Measurements from ENCODE around the gene RNF144B. TPM values are rescaled to one million over a fixed set of nuclear protein-coding genes. Genes with fewer than 3 reads are reported as not detected.

Gene RNF144B
- total and polyA plus RNA-seq, 2 of the 13 experiments (the other 11 are each of a cell fraction or from before 2014, with no cell fraction given): 1.8 to 4.3 TPM

DNA sequence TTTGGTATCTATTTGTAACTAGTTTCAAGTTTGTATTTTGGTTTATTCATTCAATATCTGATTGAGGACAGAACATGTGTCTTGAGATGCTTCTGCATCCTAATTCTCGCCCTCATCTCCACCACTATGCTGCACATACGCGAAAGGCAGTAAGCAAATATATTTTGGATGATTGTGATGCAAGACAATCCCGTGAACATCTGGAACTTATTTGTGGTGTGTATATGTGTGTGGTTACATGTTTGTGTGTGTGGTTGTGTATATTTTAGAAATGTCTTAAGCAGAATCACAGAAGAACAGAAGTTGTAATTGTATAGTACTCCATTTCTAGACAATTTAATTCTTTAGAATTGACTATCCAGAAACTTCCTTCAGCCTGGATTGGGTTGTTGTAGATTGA lies 35.1 kb upstream of the RNF144B start (continued):
- TF ChIP-seq, protein P1, sequence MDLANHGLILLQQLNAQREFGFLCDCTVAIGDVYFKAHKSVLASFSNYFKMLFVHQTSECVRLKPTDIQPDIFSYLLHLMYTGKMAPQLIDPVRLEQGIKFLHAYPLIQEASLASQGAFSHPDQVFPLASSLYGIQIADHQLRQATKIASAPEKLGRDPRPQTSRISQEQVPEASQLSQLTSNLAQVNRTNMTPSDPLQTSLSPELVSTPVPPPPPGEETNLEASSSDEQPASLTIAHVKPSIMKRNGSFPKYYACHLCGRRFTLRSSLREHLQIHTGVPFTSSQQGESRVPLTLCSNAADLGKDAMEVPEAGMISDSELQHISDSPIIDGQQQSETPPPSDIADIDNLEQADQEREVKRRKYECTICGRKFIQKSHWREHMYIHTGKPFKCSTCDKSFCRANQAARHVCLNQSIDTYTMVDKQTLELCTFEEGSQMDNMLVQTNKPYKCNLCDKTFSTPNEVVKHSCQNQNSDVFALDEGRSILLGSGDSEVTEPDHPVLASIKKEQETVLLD (CRISPR knock-in tag; IDR thresholded peaks at IDR 0.05; ENCODE audit: low read depth): no peak
- TF ChIP-seq ZNF678 (CRISPR knock-in tag; IDR thresholded peaks at IDR 0.05) (no peak), ZNF614 (CRISPR knock-in tag; IDR thresholded peaks at IDR 0.05; ENCODE audit: borderline replicate concordance) (no peak), ZBTB42 (CRISPR knock-in tag; IDR thresholded peaks at IDR 0.05) (no peak), ZNF546 (CRISPR knock-in tag; conservative IDR thresholded peaks at IDR 0.05) (no peak), MIXL1 (CRISPR knock-in tag; IDR thresholded peaks at IDR 0.05) (no peak), NCOA1 (CRISPR knock-in tag; IDR thresholded peaks at IDR 0.05) (no peak), STAT5B (CRISPR knock-in tag; IDR thresholded peaks at IDR 0.05) (no peak), ZFYVE20 (CRISPR knock-in tag; IDR thresholded peaks at IDR 0.05; ENCODE audit: borderline replicate concordance, low read depth) (no peak)
- TF ChIP-seq, protein P2, sequence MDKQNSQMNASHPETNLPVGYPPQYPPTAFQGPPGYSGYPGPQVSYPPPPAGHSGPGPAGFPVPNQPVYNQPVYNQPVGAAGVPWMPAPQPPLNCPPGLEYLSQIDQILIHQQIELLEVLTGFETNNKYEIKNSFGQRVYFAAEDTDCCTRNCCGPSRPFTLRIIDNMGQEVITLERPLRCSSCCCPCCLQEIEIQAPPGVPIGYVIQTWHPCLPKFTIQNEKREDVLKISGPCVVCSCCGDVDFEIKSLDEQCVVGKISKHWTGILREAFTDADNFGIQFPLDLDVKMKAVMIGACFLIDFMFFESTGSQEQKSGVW (CRISPR knock-in tag; IDR thresholded peaks at IDR 0.05; ENCODE audit: borderline replicate concordance): no peak

GRCh38 chr6:18352842-18353241 lies 34.3 kb upstream of the RNF144B start:
- FAIRE-seq (no peak), ATAC-seq (no peak), DNase-seq (ENCODE audit: low spot score) (no peak)
- Histone ChIP-seq H3K4me2 (ENCODE audit: low read depth, low read length) (no peak overlapping the region), H3K4me1 (ENCODE audit: insufficient read depth, low read length) (no peaks in the 10 kb centered on the region), H3K9ac (ENCODE audit: insufficient read depth, low read depth, low read length) (no peak overlapping the region), H3K27me3 (ENCODE audit: control insufficient read depth in 1 of 2, insufficient read depth in 2 of 2, low read length in 2 of 2) (no peaks in the 10 kb centered on the region; a peak in 2 of 5 replicates), H2AFZ (ENCODE audit: low read length) (no peak overlapping the region), H4K20me1 (ENCODE audit: insufficient read depth, low read length) (no peaks in the 10 kb centered on the region), H3K79me2 (ENCODE audit: insufficient read depth, low read length) (no peaks in the 10 kb centered on the region), H3K36me3 (replicated peaks in 1 of 2; ENCODE audit: control insufficient read depth in 1 of 2, insufficient read depth in 2 of 2, low read length in 2 of 2) (no peaks in the 10 kb centered on the region), H3K27ac (ENCODE audit: extremely low read length, insufficient read depth, low read length) (no peak overlapping the region), H3K9me3 (ENCODE audit: low read length) (no peaks in the 10 kb centered on the region), H3K4me3 (replicated peaks in 1 of 3; ENCODE audit: insufficient read depth in 1 of 3, low read depth in 2 of 3, low read length in 3 of 3) (no peak overlapping the region)
- in situ Hi-C loops (cut with HindIII; ENCODE audit: extremely low pct_ligation_motif_present, low pct_unique_long_range_greater_than_20kb): no loop called here
- TF ChIP-seq KLF12 (CRISPR knock-in tag; IDR thresholded peaks at IDR 0.05; ENCODE audit: borderline replicate concordance): no peak
- no peak for TF ChIP-seq HDAC2 (CRISPR knock-in tag; IDR thresholded peaks at IDR 0.05)
- TF ChIP-seq ZKSCAN5 (CRISPR knock-in tag; IDR thresholded peaks at IDR 0.05): no peak
- no peak for TF ChIP-seq CCDC6 (CRISPR knock-in tag; IDR thresholded peaks at IDR 0.05)
- TF ChIP-seq NFYC (CRISPR knock-in tag; IDR thresholded peaks at IDR 0.05): no peak
- no TSS peak for BruUV-seq (replicated peaks)
- ChIA-PET CTCF (ENCODE audit: low intra/inter-chr PET ratio, low total read pairs) (no interaction called here), POLR2A (no interaction called here)
- intact Hi-C loops (cut with micrococcal nuclease; ENCODE audit: unreplicated experiment): no loop called here
- 6% methylated on average over 2 of the region's 2 CpGs for WGBS (ENCODE audit: low lambda C conversion rate)
